ENCODE measurements around the gene PRPF8.

Gene PRPF8

DNA sequence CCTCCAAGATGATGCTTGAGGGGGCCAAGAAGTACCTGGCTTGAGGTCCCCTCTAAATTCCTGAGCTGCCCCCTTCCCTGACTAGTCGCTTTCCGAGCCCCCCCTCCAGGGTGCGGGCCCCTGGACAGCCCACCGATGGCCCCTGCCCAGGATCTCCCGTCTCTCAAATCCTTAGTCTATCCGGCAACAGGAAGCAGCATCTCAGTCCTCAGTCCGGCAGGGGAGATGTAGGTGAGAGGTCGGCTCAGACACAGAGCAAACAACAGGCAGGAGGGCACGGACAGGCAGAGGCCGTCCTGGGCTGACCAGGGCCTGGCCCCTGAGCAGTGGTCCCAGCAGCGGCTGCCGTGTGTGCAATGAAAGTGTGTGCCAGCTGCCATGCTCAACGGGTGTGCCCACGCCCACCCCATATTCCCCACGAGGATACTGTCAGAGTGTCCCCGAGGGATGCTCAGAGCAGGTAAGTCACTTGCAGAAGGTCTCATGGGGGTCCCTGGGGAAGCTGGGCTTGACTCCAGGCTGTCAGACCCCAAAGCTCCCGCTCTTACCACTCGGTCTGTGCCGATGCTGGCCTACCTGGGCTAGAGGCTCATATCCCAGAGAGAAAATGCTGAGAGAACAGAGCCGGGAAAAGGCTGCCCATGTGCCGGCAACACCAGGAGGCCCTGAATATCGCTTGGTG, 63.3 kb downstream of the PRPF8 start:
- Histone ChIP-seq H3K9ac (ENCODE audit: low read length) (no peak overlapping the region), H3K9me2 (replicated peaks; ENCODE audit: insufficient read depth, low read length) (no peaks in the 10 kb centered on the region), H3K4me1 (ENCODE audit: low read length) (no peaks in the 10 kb centered on the region), H3K79me2 (ENCODE audit: low read length) (no peaks in the 10 kb centered on the region), H3F3A (ENCODE audit: insufficient read depth, low read length) (no peaks in the 10 kb centered on the region), H3K4me2 (ENCODE audit: low read depth, low read length) (no peak overlapping the region), H3K27ac (ENCODE audit: low read length) (no peak overlapping the region), H3K4me3 (ENCODE audit: low read length) (no peak overlapping the region), H3K36me3 (replicated peaks; ENCODE audit: insufficient read depth, low read length) (no peaks in the 10 kb centered on the region), H2AFZ (ENCODE audit: low read length) (no peak overlapping the region), H4K20me1 (ENCODE audit: insufficient read depth, low read length) (no peaks in the 10 kb centered on the region), H3K27me3 (replicated peaks; ENCODE audit: insufficient read depth, low read length) (no peaks in the 10 kb centered on the region), H3K9me3 (replicated peaks; ENCODE audit: insufficient read depth, low read length) (no peaks in the 10 kb centered on the region)
- no peak for DNase-seq
- TF ChIP-seq EZH2 (optimal IDR thresholded peaks at IDR 0.05; ENCODE audit: low read depth, low read length) (no peak), EZH2phosphoT487 (IDR thresholded peaks at IDR 0.05; ENCODE audit: low read length) (no peak)
- TF ChIP-seq, protein P1, sequence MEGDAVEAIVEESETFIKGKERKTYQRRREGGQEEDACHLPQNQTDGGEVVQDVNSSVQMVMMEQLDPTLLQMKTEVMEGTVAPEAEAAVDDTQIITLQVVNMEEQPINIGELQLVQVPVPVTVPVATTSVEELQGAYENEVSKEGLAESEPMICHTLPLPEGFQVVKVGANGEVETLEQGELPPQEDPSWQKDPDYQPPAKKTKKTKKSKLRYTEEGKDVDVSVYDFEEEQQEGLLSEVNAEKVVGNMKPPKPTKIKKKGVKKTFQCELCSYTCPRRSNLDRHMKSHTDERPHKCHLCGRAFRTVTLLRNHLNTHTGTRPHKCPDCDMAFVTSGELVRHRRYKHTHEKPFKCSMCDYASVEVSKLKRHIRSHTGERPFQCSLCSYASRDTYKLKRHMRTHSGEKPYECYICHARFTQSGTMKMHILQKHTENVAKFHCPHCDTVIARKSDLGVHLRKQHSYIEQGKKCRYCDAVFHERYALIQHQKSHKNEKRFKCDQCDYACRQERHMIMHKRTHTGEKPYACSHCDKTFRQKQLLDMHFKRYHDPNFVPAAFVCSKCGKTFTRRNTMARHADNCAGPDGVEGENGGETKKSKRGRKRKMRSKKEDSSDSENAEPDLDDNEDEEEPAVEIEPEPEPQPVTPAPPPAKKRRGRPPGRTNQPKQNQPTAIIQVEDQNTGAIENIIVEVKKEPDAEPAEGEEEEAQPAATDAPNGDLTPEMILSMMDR (IDR thresholded peaks at IDR 0.05; ENCODE audit: low read length) = no peak

DNA sequence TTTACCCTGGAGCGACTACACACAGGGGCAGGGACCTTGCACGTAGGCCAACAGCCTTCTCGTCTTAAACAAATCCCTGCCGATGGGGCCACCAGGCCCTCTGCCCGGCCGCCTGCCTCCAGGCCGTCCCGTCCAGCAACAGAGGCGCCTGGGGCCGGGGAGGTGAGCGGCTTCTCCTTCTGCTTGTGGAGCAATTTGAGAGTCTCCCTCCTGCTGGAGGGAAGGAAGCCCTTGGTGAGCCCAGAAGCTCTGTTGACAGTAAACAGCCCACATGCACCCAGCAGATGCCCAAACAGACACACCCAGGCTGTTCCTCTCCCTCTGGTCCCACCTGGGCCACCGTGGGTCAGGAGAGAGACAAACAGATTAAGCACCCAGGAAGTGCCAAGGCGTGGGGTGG, 64.2 kb downstream of the PRPF8 start:
- H3F3A ChIP-seq (ENCODE audit: insufficient read depth, low read length) = no peaks in the 10 kb centered on the region
- H3K9me2 ChIP-seq (replicated peaks; ENCODE audit: insufficient read depth, low read length) = no peaks in the 10 kb centered on the region
- no peak overlapping the region for H3K4me3 ChIP-seq (ENCODE audit: low read length)
- H3K9me3 ChIP-seq (replicated peaks; ENCODE audit: insufficient read depth, low read length) = no peaks in the 10 kb centered on the region
- no peak overlapping the region for H3K27ac ChIP-seq (ENCODE audit: low read length)
- no peak overlapping the region for H3K4me2 ChIP-seq (ENCODE audit: low read depth, low read length)
- no peaks in the 10 kb centered on the region for H3K4me1 ChIP-seq (ENCODE audit: low read length)
- no peak overlapping the region for H3K9ac ChIP-seq (ENCODE audit: low read length)
- H3K79me2 ChIP-seq (ENCODE audit: low read length) = no peaks in the 10 kb centered on the region
- no peaks in the 10 kb centered on the region for H4K20me1 ChIP-seq (ENCODE audit: insufficient read depth, low read length)
- no peak overlapping the region for H2AFZ ChIP-seq (ENCODE audit: low read length)
- H3K36me3 ChIP-seq (replicated peaks; ENCODE audit: insufficient read depth, low read length) = no peaks in the 10 kb centered on the region
- no peak for DNase-seq
- no peaks in the 10 kb centered on the region for H3K27me3 ChIP-seq (replicated peaks; ENCODE audit: insufficient read depth, low read length)
- TF ChIP-seq EZH2phosphoT487 (IDR thresholded peaks at IDR 0.05; ENCODE audit: low read length) (no peak), EZH2 (optimal IDR thresholded peaks at IDR 0.05; ENCODE audit: low read depth, low read length) (no peak)
- TF ChIP-seq, protein P1 (IDR thresholded peaks at IDR 0.05; ENCODE audit: low read length) = no peak

DNA sequence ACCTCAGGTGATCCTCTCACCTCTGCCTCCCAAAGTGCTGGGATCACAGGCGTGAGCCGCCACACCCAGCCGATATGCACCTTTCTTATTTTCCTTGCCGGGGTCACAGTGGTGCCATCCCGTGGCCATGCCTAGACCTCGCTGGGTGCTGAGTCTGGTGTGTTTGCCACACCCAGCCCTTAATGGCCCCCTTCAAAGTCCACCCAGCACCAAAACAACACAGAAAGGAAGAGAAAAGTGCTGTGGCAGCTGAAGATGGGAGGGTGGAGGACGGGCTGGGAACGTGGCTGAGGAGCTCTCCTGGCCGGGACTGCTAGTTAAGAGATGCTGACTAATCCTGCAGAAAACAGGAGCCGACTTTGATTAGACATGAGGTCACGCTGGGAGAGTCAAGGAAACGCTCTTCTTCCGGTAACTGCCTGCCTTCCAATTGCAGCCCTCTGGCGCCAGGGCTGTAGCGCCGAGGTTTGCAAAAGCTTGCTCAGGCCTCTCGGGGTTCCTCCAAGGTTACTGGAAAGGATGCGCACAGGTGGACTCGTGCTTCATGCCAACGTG, 67.0 kb downstream of the PRPF8 start:
- H3F3A ChIP-seq (ENCODE audit: insufficient read depth, low read length) = no peaks in the 10 kb centered on the region
- TF ChIP-seq EZH2phosphoT487 (IDR thresholded peaks at IDR 0.05; ENCODE audit: low read length) (no peak), EZH2 (optimal IDR thresholded peaks at IDR 0.05; ENCODE audit: low read depth, low read length) (no peak)
- TF ChIP-seq, protein P1 (IDR thresholded peaks at IDR 0.05; ENCODE audit: low read length) = no peak
- H3K27ac ChIP-seq (ENCODE audit: low read length) = no peak overlapping the region
- no peaks in the 10 kb centered on the region for H3K79me2 ChIP-seq (ENCODE audit: low read length)
- H3K9ac ChIP-seq (ENCODE audit: low read length) = no peak overlapping the region
- H4K20me1 ChIP-seq (ENCODE audit: insufficient read depth, low read length) = no peaks in the 10 kb centered on the region
- no peaks in the 10 kb centered on the region for H3K27me3 ChIP-seq (replicated peaks; ENCODE audit: insufficient read depth, low read length)
- DNase-seq = no peak
- no peaks in the 10 kb centered on the region for H3K4me1 ChIP-seq (ENCODE audit: low read length)
- H3K9me3 ChIP-seq (replicated peaks; ENCODE audit: insufficient read depth, low read length) = no peaks in the 10 kb centered on the region
- no peak overlapping the region for H3K4me3 ChIP-seq (ENCODE audit: low read length)
- no peak overlapping the region for H3K4me2 ChIP-seq (ENCODE audit: low read depth, low read length)
- H3K36me3 ChIP-seq (replicated peaks; ENCODE audit: insufficient read depth, low read length) = no peaks in the 10 kb centered on the region
- H2AFZ ChIP-seq (ENCODE audit: low read length) = no peak overlapping the region
- H3K9me2 ChIP-seq (replicated peaks; ENCODE audit: insufficient read depth, low read length) = no peaks in the 10 kb centered on the region

All from MM.1S (cell line).